COLO829 (cell line): ENCODE data around the gene ACOT7.
A peak's percentile ranks its signal among the peaks of the same experiment; 100 is the strongest.

Experiments
- DNase-seq: peaks from one replicate; pipeline ENCODE4 v3.0.0; 2012; ENCODE audit warnings: low spot score

ACOT7 gene

DNA sequence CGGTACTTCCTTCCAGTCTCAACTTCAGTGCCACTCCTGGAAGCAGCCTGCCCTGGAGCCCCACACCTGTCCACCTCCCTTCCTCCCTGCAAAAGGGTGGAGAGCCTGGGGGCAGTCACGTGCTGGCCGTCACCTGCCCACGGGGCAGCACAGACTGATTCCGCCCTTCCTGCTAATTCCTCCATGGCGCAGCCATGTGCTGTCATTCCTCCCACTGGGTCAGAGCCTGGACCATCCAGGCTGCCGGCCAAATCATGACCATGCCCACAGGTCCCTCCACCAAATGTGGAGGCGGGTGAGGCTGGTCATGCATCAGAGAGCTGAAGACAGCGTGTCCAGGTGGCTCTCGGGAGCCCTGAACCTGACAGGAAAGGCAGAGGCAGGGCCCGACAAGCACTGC lies 108.2 kb downstream of the ACOT7 start:
- DNase-seq: no peak

DNA sequence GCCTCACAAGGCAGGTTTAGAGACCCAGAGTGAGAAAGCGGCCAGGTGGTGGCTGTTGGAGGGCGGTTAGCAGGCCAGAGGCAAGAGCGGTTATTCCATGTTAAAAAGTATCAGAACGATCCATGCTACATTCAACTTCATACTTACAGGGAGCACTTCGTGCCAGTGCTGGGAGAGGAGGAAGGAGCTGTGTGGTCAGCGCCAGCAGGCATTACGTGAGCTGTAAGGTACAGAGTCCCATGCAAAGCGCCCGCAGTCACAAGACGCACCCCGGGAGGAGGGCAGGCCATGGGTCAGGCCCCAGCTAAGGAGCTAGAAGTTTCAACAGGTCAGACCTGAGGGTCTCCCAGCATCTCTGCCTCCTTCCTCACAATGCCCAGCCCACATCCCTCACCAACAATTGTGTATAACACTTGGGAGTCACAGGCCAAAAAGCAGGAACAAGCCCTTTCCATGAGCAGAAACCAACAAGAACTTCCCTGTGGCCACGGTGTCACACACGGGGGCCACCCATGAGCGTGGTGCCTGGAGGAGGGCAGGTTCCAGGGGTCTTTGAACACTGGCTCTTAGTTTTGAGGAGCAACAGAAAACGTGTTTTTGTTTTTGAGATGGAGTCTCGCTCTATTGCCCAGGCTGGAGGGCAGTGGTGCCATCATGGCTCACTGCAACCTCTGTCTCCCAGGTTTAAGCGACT lies 110.8 kb downstream of the ACOT7 start:
- DNase-seq: no peak

DNA sequence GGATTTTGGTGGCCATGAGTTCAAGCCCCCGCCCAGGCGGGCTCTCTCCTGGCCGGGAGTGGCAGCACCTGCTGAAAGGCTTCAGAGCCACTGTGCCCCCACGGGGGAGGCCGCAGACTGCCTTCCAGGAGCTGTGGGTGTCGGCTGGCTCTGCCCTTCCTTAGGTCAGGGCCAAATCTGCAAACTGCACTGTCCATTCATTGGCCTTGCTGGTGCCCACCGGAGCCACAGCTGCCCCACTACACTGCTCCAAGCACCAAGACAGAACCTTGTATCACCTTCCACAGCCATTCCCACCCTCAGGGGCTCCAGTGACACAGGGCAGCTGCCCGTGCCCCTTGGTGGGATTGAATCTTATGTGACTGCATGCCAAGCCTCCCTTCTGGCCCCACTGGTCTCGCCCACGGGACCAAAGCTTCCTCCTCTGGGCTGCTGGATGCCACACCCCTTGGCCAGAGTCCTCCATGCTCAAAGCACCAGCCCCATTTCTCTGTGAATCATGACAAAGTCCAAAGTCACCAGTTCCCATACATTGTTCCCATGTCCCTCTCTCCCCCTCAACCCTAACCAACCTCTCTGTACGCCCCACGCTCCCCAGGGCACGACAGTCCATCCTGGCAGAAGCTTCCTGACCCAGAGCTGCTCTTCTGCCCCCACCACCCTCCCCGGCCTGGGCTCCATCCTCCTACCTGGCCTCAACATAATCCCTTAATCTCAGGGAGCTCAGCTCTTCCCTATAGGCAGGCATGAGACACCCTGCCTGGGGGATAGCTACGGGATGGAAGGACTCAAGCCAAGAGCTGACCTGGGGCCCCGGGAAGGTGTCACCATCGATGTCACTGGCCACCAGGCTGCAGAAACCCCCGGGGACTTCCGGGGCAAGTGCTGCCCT lies 111.8 kb downstream of the ACOT7 start:
- no peak for DNase-seq

DNA sequence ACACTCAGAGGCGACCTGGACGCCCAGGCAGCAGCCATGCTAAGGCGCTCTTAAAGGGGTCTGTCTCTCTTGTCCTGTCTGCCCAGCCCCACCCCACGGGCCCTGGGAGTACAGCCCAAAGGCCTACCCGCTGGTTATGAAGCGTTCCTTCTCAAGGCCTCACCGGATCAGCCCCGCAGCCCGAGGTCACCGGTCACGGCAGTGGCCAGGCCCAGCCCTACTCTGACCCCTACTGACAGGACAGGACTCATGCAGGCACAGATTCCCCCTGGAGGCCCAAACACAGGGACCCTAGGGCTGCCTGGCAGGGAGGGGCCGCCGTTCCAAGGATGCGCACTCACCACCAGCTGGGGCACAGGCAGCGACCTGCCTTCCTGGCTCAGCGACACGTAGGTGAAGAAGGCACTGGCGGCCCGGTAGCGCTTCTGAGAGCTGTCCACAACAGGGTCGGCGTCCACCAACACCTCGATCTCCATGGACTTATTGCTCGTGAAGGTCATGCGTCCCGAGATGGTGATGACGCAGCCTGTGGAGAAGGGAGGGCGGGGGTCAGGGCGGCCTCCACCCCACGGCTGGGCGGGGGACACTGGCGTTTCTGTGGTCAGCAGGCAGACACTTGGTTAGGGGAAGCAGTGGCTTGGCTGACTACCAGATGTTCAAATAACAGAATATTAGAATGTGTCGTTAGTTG lies 112.7 kb downstream of the ACOT7 start:
- no peak for DNase-seq

DNA sequence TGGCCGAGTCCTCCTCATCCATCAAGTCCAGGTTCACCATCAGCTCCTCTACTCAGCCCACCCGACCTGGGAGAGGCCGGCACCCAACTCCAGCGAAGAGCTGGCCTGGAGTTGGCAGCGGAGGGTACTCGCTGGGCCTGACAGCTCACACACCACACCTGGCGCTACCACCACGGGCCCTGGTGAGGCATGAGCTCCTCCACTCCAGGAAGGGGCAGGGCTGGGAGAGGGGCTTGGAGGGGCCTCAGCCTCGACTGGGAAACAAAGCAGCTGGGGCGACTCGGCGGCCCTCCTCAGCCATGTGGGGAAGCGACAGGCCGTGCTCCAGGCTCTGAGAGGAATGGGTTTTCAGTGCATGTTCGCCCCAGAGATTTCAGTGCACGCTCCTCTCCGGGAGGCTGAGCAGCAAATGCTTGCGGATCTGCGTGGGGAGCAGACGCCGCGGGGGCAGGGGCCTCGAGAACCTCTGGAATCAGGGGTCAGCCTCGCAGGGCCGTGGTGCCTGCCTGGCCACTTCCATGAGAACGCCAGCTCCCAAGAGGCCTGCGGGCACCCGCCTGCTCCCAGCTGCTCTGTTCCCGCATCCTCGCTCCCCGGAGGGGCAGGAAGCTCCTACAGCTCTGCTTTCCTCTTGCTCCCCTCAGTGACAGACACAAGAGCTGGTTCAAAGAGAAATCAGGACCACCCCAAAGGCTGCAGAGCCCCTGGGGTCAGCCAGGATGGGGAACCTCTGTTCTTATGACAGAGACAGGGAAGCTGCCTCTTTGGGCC lies 113.8 kb downstream of the ACOT7 start:
- DNase-seq: no peak

DNA sequence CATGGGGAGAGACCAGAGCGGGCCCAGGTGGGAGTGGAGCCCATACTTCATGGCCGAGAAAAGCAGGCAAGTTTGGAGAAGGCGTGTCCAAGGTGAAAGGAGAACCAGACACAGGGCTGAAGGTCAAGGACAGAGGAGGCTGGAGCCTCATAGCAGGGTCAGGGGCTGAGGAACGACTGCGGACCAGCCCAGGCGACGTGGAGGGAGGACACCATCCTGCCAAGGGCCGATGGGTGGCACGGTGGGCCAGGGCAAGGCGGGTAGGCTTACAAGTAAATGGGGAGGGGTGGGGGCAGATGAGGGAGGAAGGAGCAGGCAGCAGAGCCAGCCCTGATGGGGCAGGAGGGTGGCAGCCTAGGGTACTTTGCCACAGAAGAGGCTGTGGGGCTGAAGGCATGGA lies 114.5 kb downstream of the ACOT7 start:
- no peak for DNase-seq

DNA sequence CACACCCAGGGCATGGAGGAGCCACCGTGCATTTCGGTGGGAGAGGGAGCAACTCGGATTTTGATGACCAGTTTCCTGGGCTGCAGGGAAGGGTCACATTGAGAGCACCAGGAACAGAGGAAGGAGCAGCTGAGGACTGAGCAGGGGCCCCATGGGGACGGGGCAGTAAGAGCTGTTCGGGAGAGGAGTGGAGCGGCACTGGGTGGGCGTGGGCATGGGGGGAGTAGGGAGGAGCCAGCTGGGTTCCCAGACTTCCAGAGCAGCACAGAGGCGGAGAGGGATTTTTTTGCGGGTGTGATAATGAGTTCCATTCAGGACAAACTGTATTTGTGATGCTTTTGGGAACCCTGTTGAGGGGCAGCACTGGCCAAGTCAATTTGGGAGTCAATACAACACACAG lies 115.3 kb downstream of the ACOT7 start:
- DNase-seq: no peak

DNA sequence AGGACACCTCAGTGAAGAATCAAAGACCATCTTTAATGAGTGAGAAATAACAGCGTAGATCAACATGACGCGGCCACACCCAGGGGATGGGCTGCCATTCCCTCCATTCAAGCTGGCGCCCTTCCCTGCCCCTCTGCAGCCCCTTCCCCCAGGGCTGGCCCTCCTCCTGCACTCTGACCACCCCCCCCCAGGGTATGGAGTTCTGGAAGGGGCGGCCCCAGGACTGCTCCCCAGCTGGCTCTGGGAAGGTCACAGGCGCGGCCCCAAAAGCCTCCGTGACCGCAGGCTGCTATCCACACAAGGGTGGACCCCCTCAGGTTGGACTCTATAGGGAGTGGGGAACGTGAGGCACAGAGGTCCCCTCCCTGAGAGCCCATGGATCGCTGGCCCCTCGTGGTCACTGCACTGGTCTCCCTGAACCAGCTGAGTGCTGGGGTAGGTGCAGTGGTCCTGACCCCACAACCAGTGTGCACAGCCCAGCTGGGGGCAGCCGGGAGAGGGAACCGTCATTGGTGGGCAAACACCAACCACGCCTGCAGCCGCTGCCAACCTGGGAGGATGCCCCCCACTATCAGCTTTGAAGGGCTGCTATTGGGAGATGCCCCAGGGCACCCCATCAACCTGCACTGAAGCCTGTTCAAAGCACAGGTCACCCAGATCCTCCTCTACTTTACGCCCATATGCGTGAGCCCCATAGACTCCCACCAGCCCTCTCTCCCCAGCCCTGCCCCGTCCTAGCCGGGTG lies 116.6 kb downstream of the ACOT7 start:
- DNase-seq: no peak

DNA sequence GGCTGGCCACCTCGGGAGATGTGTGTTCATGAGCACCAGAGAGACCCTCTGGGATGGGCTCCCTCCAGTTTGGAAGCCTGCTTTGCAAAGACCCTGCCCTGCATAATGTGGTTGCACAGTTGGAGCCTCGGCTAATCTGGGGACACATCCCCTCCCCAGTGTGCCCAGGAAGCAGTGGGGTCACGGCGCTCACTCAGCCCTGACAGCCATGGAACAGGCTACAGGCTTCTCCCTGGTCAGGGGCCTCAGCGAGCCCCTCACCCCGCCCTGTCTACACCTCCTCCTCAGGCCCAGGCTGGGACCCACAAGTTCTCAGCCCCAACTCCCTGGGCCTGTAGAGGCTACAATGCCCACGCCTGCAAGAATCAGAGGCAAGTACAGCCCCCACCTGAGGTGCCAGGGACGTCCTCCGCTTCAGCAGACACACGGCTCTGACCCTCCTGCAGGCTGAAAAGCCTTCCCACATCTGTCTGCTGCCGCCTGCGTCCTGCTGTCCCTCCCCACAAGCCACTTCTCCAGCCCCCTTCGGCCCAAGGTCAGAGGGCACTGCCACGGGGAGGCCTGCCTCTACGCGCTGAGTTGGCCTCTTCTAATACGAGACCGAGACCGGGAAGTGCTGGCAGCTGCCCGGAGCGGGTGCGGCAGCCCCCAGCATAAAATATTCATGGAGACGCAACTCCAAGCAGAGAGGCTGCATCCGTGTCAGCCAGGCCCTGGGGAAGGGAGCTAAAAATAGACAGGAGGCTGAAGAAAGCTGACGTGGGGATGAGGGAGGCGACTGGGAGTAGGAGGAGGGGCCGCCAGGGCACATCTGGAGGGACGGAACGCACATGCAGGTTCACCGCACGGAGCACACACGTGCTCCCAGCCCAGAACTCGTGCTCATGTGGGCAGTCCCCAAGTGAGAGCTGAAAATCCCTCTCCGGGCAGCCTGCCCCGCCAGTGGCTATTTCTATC lies 117.5 kb downstream of the ACOT7 start:
- peak; percentile 66 for DNase-seq

DNA sequence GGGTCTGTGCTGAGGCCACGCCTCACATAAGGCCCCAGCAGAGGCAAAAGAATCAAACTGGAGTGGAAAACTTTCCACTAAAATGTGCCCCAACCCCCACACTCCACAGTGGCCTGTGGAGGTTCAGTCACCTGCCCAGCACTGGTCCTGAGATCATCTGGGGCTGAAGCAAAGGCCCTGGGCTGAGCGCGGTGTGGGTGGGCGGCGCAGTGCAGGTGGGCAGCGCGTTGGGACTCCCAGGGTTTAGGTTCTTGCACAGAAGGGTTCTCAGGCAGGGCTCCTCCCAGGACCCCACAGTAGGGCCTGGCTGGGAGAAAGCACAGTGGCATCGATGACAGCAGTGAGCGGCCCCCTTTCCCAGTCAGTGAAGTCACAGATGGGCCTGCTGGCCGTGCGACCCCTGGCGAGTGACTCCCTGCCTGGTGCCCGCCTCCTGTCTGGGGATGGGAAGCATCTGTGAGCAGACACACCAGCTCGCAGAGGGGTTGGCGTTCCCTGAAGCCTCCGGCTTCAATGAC lies 118.9 kb downstream of the ACOT7 start:
- no peak for DNase-seq

DNA sequence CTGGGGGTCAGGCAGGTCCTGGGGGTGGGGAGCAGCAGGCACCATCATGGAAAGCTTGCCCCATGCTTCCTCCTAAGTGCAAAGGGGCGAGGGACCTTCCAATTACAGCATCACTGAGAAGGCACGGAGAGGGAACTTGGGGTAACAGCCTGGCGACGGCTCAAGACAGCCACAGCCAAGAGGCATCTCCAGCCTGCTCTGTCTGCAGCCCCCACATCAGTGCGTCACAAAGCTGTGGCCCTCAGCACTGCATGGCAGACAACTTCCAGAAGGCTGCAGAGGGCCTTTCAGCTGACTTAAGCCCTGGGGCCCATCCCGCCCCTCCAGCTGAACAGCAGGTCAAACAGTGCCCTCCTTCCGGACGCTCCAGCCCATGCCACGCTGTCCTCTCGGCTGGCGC lies 119.5 kb downstream of the ACOT7 start:
- no peak for DNase-seq

DNA sequence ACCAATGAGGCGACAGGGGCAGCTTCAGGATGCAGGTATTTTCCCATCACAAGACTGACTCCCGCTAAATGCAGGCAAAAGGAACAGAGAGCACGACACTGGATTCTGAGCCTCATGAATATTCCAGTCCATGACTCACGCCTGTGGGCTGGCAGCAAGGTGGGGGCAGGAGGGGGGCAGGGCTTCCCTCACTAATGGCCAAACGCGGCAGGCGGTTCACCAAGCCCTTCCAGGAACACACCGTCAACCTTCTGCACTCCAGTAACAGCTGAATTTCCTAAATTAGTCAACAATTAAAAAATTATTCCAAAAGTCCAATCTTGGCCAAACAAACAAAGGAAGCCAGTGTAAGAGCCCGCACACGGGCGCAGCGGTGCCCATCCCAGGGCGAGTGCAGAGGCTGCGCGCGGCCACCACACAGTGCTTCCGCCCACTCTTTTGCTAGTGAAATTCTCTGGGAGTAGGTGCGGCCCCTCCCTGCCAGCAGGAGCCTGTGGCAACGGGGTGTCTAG lies 120.1 kb downstream of the ACOT7 start:
- peak; percentile 67 for DNase-seq

DNA sequence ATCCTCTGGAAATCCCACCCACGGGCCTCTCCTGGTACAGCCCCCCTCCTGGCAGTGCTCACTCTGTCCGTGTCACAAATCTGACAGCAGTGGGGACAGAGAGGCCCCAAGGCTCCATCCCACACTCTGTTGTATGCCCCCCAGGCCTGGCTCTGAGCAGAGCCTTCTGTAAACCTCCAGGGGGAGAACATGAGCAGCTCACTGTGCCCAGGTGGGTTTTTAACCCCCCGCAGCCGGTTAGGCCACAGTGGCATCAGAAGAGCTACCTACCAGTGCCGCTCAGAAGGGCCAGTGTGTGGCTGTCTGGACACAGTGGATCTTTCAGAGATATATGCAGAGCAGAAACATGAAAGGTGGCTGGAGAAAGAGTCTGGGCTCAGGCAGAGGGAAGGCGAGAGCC lies 120.7 kb downstream of the ACOT7 start:
- no peak for DNase-seq

DNA sequence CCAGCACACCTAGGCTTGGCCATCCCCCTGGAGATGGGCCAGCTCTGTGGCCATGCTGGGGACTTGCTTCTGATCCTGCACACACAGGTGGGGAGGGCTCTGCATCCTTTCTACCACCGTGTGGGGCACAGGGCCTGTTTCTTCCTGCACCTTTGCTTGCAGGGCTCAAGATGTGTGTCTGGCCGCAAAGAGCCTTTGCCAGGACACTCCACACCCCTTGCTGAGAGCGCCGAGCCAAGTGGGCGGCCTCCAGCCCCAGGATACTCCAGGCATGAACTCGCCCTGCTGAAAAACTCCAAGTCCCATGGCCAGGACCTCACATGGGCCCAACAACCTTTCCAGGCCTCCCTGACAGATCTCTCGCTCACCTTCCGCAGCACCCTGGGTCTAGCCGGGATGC lies 121.1 kb downstream of the ACOT7 start:
- DNase-seq: no peak

DNA sequence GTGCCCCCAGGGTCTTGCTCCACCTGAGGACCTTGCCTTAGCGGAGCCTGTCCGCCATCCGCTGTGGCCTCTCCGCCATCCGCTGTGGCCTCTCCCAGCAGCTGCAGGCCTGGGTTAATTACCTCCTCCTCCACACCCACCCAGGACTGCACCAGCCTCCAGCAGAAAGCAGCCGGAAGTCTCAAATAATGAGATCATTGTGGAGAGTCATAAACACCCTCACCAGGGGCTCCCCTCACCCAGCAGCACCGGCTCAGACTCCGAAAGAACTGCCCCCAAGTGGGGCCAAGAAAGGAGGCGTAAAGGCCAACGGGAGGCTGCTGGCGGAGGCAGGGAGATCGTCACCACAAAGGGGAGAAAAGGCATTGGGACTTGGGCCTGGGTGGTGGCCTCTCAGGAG lies 122.0 kb downstream of the ACOT7 start:
- DNase-seq: no peak

DNA sequence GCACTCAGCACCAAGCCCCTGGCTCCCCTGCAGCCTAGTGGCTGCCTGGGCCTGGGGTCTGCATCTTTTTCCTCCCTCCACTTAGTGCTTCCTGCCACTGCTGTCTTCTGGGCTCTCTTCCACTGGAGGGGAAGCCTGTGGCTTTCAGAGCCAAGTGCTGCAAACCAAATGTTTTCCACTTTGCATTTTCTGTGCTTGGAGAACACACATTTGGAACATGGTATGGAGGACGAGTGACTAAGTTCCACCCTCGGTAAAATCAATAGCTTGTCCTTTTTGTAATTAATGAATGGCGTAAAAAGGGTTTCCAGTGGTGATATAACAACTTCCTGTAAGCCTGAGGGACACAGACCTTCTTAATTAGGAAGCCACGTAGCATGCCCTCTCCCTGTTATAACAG lies 122.6 kb downstream of the ACOT7 start:
- no peak for DNase-seq

DNA sequence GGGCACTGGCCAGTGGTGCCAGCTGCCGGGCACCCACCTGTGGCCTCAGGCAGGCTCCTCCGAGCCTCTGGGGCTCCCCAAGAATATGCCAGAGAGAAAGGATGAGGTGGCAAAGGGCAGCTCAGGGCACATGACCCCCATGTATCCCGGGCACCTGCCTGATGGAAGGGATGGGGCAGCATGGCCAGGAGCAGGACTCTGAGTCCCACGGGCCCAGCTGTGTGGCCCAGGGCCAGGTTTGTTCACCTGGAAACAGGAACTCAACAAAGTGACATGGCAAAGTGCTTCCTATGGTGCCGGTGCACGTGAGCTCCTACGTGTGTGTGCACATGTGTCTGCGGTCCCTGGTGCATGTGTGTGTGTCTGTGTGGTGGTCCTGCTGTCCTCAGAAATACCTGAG lies 123.2 kb downstream of the ACOT7 start:
- no peak for DNase-seq

DNA sequence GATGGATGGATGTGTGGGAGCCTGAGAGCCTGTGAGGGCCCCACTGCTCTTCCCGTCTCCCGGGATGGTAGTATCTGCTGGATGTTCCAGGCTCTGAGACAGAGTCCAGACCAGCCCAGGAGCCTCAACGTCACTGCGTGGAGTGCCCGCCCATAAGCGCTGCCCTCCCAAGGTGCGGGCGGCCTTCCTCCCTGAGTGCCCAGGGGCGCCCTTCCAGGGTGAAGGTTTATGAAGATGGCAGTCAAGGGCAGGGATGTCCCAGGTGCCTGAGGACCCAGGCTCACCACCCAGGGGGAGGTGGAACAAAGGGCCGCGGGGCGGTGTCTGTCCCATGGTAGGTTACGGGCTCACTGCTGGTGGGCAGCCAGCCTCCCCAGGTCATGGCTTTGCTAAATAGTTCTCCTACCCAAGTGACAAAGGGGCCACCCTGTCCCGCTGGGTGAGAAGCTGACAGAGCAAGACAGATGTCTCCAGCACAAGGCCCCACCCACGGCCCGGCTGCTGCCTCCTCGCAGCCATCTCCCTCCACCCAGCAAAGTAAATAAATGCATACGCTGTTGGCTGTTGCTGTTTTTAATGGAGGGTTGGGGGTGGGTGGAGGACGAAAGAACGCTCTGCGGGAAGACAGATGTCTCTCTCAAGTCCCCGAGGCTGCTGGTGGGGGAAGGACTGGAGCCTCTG lies 123.7 kb downstream of the ACOT7 start:
- DNase-seq: no peak

DNA sequence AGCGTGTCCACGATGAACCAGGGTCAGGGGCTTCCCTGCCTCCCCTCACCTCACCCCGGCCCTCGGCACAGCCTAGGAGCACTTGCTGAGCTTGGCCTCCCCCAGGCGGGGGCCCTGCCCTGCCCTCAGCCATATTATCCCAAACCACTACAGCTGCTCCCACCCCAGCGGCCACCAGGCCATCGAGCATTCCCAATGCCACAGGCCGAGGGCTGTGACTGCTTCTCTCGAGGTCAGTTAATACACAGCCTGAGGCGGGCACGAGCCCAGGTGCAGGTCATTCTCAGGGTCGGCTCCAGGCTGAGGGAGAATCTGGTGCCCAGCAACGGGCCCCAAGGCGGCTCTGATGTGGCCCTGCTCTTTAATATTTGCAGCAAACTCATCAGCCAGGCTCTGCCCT lies 124.3 kb downstream of the ACOT7 start:
- no peak for DNase-seq
